HG02763 (cell line): ENCODE data around the gene HDAC6.
A peak's percentile ranks its signal among the peaks of the same experiment; 100 is the strongest.

Experiments used
- ATAC-seq: cut with Tn5 transposase; IDR thresholded peaks from one replicate; pipeline ENCODE4 v1.9.1; 2021; ENCODE audit warnings: mild to moderate bottlenecking, moderate library complexity; ENCODE audit not compliant: unreplicated experiment

The HDAC6 gene

GRCh38 chrX:48801280-48802088, at the start of gene HDAC6:
Gene HDAC6 (plus strand): TSS chrX:48802067. CDS start chrX:48802693, 626 bp downstream.
- peak; percentile 81 for ATAC-seq

GRCh38 chrX:48752498-48752897, 49.4 kb upstream of the HDAC6 start:
- no peak for ATAC-seq

GRCh38 chrX:48753708-48754228, 48.1 kb upstream of the HDAC6 start:
- no peak for ATAC-seq

- ATAC-seq, result no peak
Observed at GRCh38 chrX:48754238-48754637, 47.6 kb upstream of the HDAC6 start.

- ATAC-seq, result no peak
Observed at GRCh38 chrX:48761674-48762471, 40.0 kb upstream of the HDAC6 start, which contains the start of gene GLOD5. Gene GLOD5 (plus strand): TSS chrX:48761747. CDS start chrX:48761791, 44 bp downstream.

- no peak for ATAC-seq
Observed at GRCh38 chrX:48769230-48769629, 32.6 kb upstream of the HDAC6 start.

- ATAC-seq, result no peak
Observed at GRCh38 chrX:48770296-48770695, 31.6 kb upstream of the HDAC6 start.

- no peak for ATAC-seq
Observed at GRCh38 chrX:48772602-48773001, 29.3 kb upstream of the HDAC6 start.

GRCh38 chrX:48776818-48777439, 24.9 kb upstream of the HDAC6 start:
- ATAC-seq, result no peak

GRCh38 chrX:48779399-48779798, 22.5 kb upstream of the HDAC6 start:
- no peak for ATAC-seq

- no peak for ATAC-seq
Observed at GRCh38 chrX:48781705-48782104, 20.2 kb upstream of the HDAC6 start.

GRCh38 chrX:48782216-48782615, 19.7 kb upstream of the HDAC6 start:
- no peak for ATAC-seq

GRCh38 chrX:48782795-48783194, 19.1 kb upstream of the HDAC6 start:
- no peak for ATAC-seq

GRCh38 chrX:48784726-48785125, 17.1 kb upstream of the HDAC6 start:
- ATAC-seq, result no peak

GRCh38 chrX:48785186-48785539, 16.7 kb upstream of the HDAC6 start:
- ATAC-seq, result no peak

GRCh38 chrX:48785540-48786214, 16.2 kb upstream of the HDAC6 start:
- no peak for ATAC-seq

GRCh38 chrX:48786341-48786800, 15.5 kb upstream of the HDAC6 start, which contains the start of gene GATA1:
Gene GATA1 (plus strand): TSS chrX:48786590. CDS start chrX:48791110, 4,520 bp downstream.
- ATAC-seq, result no peak

- no peak for ATAC-seq
Observed at GRCh38 chrX:48786825-48787504, 14.9 kb upstream of the HDAC6 start.

GRCh38 chrX:48787505-48788443, 14.1 kb upstream of the HDAC6 start:
- no peak for ATAC-seq
